Gastroesophageal sphincter (tissue), 4 donors: Measurements from ENCODE around the gene SCNN1A. TPM values are rescaled to one million over a fixed set of nuclear protein-coding genes. Genes with fewer than 3 reads are reported as not detected.

Experiments
- ATAC-seq: fragments of 150-250 bp; one replicate; pipeline ENCODE4 v1.9.1; 2016; ENCODE audit warnings: mild to moderate bottlenecking, moderate library complexity
- H3K27ac ChIP-seq, 4 donors: fragments of 200-600 bp; sonication (generic) in 3 of 4; 1 replicate in 3 of 4; 2 replicates in 1 of 4; pipeline ENCODE4 v1.5.1; 2016 to 2019
- H3K27me3 ChIP-seq: fragments of 200-600 bp; sonication (generic); one replicate; pipeline ENCODE4 v1.5.1; 2019
- H3K36me3 ChIP-seq, 2 donors: fragments of 200-600 bp; sonication (generic); one replicate each; pipeline ENCODE4 v1.5.1; 2019; ENCODE audit warnings: control low read depth in 1 of 2
- H3K4me1 ChIP-seq, 3 donors: fragments of 200-600 bp; sonication (generic); 1 replicate in 2 of 3; 2 replicates in 1 of 3; pipeline ENCODE4 v1.5.1; 2016 to 2019; ENCODE audit warnings: control low read depth in 2 of 3
- H3K4me3 ChIP-seq, 2 donors: fragments of 200-600 bp; sonication (generic); one replicate each; pipeline ENCODE4 v1.5.1; 2019; ENCODE audit warnings: mild to moderate bottlenecking in 1 of 2, moderate library complexity in 1 of 2
- H3K9me3 ChIP-seq, 3 donors: fragments of 200-600 bp; sonication (generic); one replicate each; pipeline ENCODE4 v1.5.1; 2017 to 2019; ENCODE audit warnings: control low read depth in 2 of 3
- EP300 ChIP-seq: sonication (generic); formaldehyde crosslinking; IDR thresholded peaks from one replicate; pipeline ENCODE4 v1.6.1; 2017; ENCODE audit warnings: antibody characterized with exemption, mild to moderate bottlenecking
- POLR2A ChIP-seq, 2 donors: fragments of 450-650 bp; IDR thresholded peaks; one replicate each; pipeline ENCODE4 v1.6.1; 2017; ENCODE audit warnings: antibody characterized with exemption in 2 of 2, mild to moderate bottlenecking in 2 of 2, moderate library complexity in 1 of 2
- POLR2AphosphoS5 ChIP-seq: sonication (generic); formaldehyde crosslinking; IDR thresholded peaks from one replicate; pipeline ENCODE4 v1.6.1; 2017; ENCODE audit warnings: antibody characterized with exemption
- WGBS, 2 donors: methylation state at CpG; one replicate each; pipeline ENCODE4 v1.1.5; 2018; ENCODE audit warnings: low coverage in 1 of 2; 5-methylcytosine and 5-hydroxymethylcytosine counted together
- total RNA-seq, 4 donors: library from RNA; depleted of rRNA; stranded (reverse); fragments of >200 nt; gene quantifications; one replicate each; pipeline ENCODE4 v1.1.0, GENCODE V29; 2016
- TF ChIP-seq, protein P1 (sequence below), 4 experiments: fragments of 200-600 bp in 2 of 4; fragments of 450-650 bp in 2 of 4; sonication (generic) in 1 of 4; IDR thresholded peaks; one replicate each; pipeline ENCODE4 v1.5.1; 2017 to 2019; ENCODE audit warnings: antibody characterized with exemption in 4 of 4, mild to moderate bottlenecking in 2 of 4, moderate library complexity in 2 of 4

The SCNN1A gene
- total RNA-seq, 4 donors from 2014 or later, result 0.62 to 19.9 (median 5.2) TPM; not detected in 1

DNA sequence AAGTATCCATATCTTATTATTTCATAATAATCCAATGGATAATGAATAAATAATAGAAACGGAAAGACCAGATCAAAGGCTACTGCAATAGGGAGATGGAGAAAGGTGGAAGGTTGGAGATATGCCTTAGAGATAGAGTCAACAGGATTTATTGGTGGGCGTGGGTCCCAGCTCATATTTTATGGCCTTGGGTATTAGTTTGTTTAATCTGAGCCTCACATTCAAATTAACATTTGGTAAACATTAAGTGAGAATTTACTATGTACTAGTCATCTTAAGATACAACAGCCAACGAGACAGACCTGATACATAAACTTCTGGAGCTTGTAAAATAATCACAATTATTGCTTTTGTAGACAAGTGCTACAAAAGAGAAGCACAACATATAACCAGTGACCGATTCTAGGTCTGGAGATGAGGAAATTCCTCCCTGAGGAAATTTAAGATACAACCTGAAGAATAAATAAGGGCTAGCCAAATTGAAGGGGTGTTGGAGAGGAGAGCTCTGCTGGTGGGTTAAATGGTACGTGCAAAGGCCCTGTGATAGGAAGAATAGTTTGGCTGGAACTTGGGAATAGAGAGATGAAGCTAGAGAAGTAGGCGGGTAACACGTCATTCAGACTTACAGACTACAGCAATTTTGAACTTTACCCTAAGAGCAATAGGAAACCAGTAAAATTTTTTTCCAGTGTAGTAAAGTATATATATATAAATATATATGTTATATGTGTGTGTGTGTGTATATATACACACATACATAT is 24.7 kb upstream of the SCNN1A start:
- ATAC-seq, result no peak
- 91 to 92% methylated on average over 7 of the region's 7 CpGs for WGBS, 2 donors
- Histone ChIP-seq H3K9me3 (no peaks in the 10 kb centered on the region), H3K4me3 (no peak overlapping the region), H3K36me3 (no peaks in the 10 kb centered on the region), H3K4me1 (no peaks in the 10 kb centered on the region), H3K27ac (no peak overlapping the region), H3K27me3 (no peaks in the 10 kb centered on the region)
- TF ChIP-seq EP300 (no peak), POLR2A (IDR thresholded peaks at IDR 0.05) (no peak), POLR2AphosphoS5 (no peak)
- TF ChIP-seq, protein P1, sequence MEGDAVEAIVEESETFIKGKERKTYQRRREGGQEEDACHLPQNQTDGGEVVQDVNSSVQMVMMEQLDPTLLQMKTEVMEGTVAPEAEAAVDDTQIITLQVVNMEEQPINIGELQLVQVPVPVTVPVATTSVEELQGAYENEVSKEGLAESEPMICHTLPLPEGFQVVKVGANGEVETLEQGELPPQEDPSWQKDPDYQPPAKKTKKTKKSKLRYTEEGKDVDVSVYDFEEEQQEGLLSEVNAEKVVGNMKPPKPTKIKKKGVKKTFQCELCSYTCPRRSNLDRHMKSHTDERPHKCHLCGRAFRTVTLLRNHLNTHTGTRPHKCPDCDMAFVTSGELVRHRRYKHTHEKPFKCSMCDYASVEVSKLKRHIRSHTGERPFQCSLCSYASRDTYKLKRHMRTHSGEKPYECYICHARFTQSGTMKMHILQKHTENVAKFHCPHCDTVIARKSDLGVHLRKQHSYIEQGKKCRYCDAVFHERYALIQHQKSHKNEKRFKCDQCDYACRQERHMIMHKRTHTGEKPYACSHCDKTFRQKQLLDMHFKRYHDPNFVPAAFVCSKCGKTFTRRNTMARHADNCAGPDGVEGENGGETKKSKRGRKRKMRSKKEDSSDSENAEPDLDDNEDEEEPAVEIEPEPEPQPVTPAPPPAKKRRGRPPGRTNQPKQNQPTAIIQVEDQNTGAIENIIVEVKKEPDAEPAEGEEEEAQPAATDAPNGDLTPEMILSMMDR (IDR thresholded peaks at IDR 0.05), result no peak

DNA sequence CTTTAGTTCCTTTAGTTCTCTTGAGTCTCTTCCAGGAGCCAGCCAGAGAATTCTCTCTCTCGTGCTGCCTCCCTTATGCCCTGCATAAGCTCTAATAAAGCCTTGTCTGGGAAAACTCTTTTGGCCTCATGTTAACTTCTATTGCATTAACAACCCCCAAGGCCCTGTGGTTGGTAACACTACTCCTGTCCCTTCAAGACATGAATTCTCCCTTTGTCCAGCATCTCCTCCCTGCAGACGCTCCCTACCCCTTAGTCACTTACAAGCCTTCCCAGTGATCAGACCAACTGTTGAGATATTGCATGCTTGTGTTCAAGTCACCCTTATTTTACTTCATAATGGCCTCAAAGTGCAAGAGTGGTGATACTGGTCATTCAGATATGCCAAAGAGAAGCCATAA is 20.7 kb upstream of the SCNN1A start:
- peaks cover 0 to 6% of the 10 kb centered on the region in 2 donors for H3K36me3 ChIP-seq
- no peak overlapping the region for H3K4me3 ChIP-seq
- H3K4me1 ChIP-seq, result peaks cover 0 to 23% (median 10%) of the 10 kb centered on the region in 3 donors
- H3K27ac ChIP-seq, result no peak overlapping the region
- 79 to 80% methylated on average over 1 to 2 of the region's 2 CpGs for WGBS, 2 donors
- no peak for TF ChIP-seq EP300
- no peak for TF ChIP-seq POLR2AphosphoS5
- no peak for TF ChIP-seq POLR2A (IDR thresholded peaks at IDR 0.05)
- TF ChIP-seq, protein P1 (IDR thresholded peaks at IDR 0.05), result no peak
- H3K9me3 ChIP-seq, result no peaks in the 10 kb centered on the region
- ATAC-seq, result no peak
- H3K27me3 ChIP-seq, result no peaks in the 10 kb centered on the region

DNA sequence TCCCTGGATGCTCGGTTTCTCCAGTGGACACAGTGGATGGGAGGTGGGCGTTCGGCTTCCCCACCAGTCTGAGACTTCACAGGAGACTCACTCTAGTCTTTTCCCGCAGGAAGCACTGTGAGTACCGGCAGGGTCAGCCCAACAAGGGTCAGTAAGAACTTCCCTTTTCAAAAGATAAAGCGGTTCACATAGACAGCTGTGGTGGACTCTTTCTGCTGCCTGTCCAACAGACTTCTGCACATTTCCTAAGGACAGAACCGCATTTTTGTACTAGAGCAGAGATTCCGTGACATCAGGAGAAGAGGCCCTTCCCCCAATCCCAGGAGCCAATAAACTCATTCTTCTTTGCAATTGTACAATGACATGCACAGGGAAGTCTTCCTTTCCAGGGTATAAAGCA is 19.0 kb upstream of the SCNN1A start:
- Histone ChIP-seq H3K36me3 (peaks cover 0 to 22% of the 10 kb centered on the region in 2 donors), H3K27ac (peak overlapping the region in 2 of 4 donors; percentile 71 to 83)
- WGBS, 2 donors, result 88% methylated on average over 2 of the region's 8 CpGs; no CpG with 5 or more reads in 1 of the 2 donors

DNA sequence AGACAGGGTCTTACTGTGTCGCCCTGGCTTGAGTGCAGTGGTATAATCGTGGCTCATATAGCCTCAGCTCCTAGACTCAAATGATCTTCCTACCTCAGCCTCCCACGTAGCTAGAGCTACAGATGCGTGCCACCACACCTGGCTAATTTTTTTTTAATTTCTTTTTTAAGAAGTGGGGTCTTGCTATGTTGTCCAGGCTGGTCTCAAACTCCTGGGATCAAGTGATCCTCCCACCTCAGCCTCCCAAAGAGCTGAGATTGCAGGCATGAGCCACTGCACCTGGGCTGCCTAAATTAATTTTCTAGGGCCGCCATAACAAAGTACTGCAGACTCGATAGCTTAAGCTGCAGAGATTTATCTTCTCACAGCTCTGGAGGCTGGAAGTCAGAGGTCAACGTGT is 17.7 kb upstream of the SCNN1A start:
- H3K27ac ChIP-seq, result peak overlapping the region; percentile 71 to 83 (median 79)
- H3K9me3 ChIP-seq, result no peaks in the 10 kb centered on the region
- TF ChIP-seq POLR2A (IDR thresholded peaks at IDR 0.05), result no peak
- TF ChIP-seq, protein P1 (IDR thresholded peaks at IDR 0.05), result no peak
- TF ChIP-seq EP300, result no peak
- TF ChIP-seq POLR2AphosphoS5, result no peak
- no peaks in the 10 kb centered on the region for H3K27me3 ChIP-seq
- H3K36me3 ChIP-seq, result peaks cover 0 to 35% of the 10 kb centered on the region in 2 donors
- H3K4me1 ChIP-seq, result peaks cover 0 to 40% (median 10%) of the 10 kb centered on the region in 3 donors
- no peak for ATAC-seq
- no peak overlapping the region for H3K4me3 ChIP-seq
- WGBS, 2 donors, result 83 to 84% methylated on average over 6 of the region's 7 CpGs

More for the DNA sequence above, 19.0 kb upstream of the SCNN1A start:
- Histone ChIP-seq H3K9me3 (no peaks in the 10 kb centered on the region), H3K4me3 (no peak overlapping the region), H3K27me3 (no peaks in the 10 kb centered on the region), H3K4me1 (peaks cover 0 to 36% (median 10%) of the 10 kb centered on the region in 3 donors)
- TF ChIP-seq POLR2AphosphoS5 (no peak), EP300 (no peak), POLR2A (IDR thresholded peaks at IDR 0.05) (no peak)
- TF ChIP-seq, protein P1 (IDR thresholded peaks at IDR 0.05), result no peak
- ATAC-seq, result peak; percentile 11

DNA sequence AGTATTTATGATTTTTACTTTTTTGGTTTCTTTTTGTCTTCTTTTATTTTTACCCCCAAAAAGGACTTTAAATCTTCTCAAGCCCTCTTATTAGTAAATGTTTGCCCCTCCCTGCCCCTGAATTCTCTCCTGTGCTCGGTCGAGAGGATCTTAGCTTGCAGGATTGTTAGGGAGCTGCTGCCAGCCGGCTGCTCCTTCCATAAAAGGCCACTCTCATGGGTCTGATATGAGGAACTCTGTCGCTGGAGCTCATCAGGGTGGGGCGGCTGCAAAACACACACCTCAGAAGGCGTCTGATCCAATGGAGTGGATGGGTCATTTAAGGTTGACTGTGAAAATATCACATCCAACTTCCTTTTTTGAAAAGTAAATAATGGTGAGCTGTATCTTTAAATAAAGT is 17.1 kb upstream of the SCNN1A start:
- H3K27me3 ChIP-seq, result no peaks in the 10 kb centered on the region
- H3K9me3 ChIP-seq, result no peaks in the 10 kb centered on the region
- peak; percentile 23 for TF ChIP-seq POLR2AphosphoS5
- TF ChIP-seq POLR2A (IDR thresholded peaks at IDR 0.05), result no peak
- TF ChIP-seq, protein P1 (IDR thresholded peaks at IDR 0.05), result no peak
- WGBS, 2 donors, result 32% methylated on average over 6 of the region's 6 CpGs; no CpG with 5 or more reads in 1 of the 2 donors
- H3K36me3 ChIP-seq, result peaks cover 0 to 41% of the 10 kb centered on the region in 2 donors
- H3K4me3 ChIP-seq, result no peak overlapping the region
- ATAC-seq, result peak; percentile 75
- H3K27ac ChIP-seq, result peak overlapping the region; percentile 71 to 83 (median 79)
- H3K4me1 ChIP-seq, result peaks cover 0 to 46% (median 10%) of the 10 kb centered on the region in 3 donors
